Prostate gland (tissue), 2 donors: ENCODE data around the gene INPP5A.

Experiments
- POLR2A ChIP-seq: fragments of 450-650 bp; IDR thresholded peaks from one replicate; pipeline ENCODE4 v1.6.1; 2016; ENCODE audit warnings: antibody characterized with exemption, mild to moderate bottlenecking
- POLR2AphosphoS5 ChIP-seq: sonication (generic); formaldehyde crosslinking; IDR thresholded peaks from one replicate; pipeline ENCODE4 v1.6.1; 2017; ENCODE audit warnings: antibody characterized with exemption
- TF ChIP-seq, protein P1 (sequence below), 4 experiments: fragments of 200-600 bp in 2 of 4; fragments of 450-650 bp in 2 of 4; sonication (generic) in 2 of 4; IDR thresholded peaks; 1 replicate in 3 of 4; 2 replicates in 1 of 4; pipeline ENCODE4 v1.5.1; 2016 to 2019; ENCODE audit warnings: antibody characterized with exemption in 4 of 4, mild to moderate bottlenecking in 2 of 4, moderate library complexity in 2 of 4

DNA sequence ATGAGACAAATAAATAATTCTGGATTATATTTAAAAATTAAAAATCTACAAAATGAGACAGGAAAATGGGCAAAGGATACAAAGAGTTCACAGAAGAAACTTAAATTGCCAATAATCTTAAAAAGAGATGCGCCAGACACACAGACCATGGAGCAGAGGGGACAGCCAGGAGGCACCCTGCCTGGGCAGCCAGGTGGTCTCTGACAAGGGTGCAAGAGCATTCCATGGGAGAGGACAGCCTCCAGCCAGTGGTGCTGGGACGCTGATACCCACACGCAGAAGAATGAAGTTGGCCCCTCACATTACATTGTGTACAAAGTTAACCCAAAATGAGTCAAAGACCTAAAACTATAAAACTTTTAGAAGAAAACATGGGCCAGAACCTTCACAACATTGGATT is 142.1 kb downstream of the INPP5A start:
- no peak for TF ChIP-seq POLR2AphosphoS5
- TF ChIP-seq POLR2A = no peak
- TF ChIP-seq, protein P1, sequence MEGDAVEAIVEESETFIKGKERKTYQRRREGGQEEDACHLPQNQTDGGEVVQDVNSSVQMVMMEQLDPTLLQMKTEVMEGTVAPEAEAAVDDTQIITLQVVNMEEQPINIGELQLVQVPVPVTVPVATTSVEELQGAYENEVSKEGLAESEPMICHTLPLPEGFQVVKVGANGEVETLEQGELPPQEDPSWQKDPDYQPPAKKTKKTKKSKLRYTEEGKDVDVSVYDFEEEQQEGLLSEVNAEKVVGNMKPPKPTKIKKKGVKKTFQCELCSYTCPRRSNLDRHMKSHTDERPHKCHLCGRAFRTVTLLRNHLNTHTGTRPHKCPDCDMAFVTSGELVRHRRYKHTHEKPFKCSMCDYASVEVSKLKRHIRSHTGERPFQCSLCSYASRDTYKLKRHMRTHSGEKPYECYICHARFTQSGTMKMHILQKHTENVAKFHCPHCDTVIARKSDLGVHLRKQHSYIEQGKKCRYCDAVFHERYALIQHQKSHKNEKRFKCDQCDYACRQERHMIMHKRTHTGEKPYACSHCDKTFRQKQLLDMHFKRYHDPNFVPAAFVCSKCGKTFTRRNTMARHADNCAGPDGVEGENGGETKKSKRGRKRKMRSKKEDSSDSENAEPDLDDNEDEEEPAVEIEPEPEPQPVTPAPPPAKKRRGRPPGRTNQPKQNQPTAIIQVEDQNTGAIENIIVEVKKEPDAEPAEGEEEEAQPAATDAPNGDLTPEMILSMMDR (IDR thresholded peaks at IDR 0.05) = no peak
